ENCODE measurements around the gene FRMD8. TPM values are rescaled to one million over a fixed set of nuclear protein-coding genes. Genes with fewer than 3 reads are reported as not detected.

Gene FRMD8
- total RNA-seq, 1 donor from 2014 or later, result 53.3 TPM

DNA sequence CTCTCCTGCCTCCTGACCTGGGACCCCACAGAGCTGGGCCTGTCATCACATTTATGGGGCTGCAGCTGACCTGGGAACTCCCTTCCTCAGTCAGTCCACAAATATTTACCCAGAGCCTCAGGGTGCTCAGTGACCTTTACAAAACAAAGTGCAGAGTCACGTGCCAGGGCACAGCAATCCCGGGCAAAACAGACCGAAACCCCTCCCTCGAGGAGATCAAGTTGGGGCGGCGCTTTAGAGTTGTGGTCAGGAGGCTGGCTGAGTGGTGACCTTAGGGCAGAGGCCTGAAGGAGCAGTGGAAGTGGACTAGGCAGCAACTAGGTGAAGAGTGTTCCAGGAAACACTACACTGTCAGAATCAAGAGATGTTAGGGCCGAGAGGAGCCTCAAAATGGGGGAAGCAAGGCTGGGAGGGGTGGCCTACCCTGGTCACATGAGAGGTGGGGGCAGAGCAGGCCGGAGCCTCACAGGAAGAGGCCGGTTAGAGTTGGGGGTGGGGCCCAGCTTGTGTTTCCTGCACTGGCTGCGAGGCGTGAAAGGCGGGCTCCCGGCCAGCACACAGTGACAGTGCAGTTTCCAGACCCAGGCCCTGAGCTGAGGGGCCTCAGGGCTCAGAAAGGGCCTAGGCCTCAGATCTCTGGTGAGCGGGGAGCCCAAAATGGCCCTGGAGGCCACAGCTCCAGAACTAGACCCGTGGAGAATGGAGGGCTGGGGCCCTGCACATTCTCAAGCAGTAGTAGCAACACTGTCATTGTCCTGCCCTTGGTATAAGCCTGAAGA lies 32.4 kb downstream of the FRMD8 start:
- intact Hi-C loops (cut with DNase I), result loop anchor here (5.0 kb wide), 1 partner anchor 37 kb away; the partner anchor contains the start of gene SLC25A45
- Histone ChIP-seq H3K9me3 (no peaks in the 10 kb centered on the region), H3K36me3 (peaks cover 0 to 5% of the 10 kb centered on the region in 2 donors), H3K4me3 (peak overlapping the region; percentile 58 to 96), H3K4me1 (peaks cover 55% of the 10 kb centered on the region), H3K27me3 (no peaks in the 10 kb centered on the region), H3K27ac (peak overlapping the region; percentile 99)
- TF ChIP-seq POLR2A (IDR thresholded peaks at IDR 0.05), result peak in 1 of 2 donors; percentile 31
- TF ChIP-seq POLR2AphosphoS5 (IDR thresholded peaks at IDR 0.05; ENCODE audit: insufficient read depth in 1 of 2, low read depth in 1 of 2), result peak; percentile 95 to 96
- TF ChIP-seq, protein P1, sequence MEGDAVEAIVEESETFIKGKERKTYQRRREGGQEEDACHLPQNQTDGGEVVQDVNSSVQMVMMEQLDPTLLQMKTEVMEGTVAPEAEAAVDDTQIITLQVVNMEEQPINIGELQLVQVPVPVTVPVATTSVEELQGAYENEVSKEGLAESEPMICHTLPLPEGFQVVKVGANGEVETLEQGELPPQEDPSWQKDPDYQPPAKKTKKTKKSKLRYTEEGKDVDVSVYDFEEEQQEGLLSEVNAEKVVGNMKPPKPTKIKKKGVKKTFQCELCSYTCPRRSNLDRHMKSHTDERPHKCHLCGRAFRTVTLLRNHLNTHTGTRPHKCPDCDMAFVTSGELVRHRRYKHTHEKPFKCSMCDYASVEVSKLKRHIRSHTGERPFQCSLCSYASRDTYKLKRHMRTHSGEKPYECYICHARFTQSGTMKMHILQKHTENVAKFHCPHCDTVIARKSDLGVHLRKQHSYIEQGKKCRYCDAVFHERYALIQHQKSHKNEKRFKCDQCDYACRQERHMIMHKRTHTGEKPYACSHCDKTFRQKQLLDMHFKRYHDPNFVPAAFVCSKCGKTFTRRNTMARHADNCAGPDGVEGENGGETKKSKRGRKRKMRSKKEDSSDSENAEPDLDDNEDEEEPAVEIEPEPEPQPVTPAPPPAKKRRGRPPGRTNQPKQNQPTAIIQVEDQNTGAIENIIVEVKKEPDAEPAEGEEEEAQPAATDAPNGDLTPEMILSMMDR (IDR thresholded peaks at IDR 0.05), result no peak
- peak; percentile 99 for DNase-seq (ENCODE audit: extremely low spot score in 2 of 2)

DNA sequence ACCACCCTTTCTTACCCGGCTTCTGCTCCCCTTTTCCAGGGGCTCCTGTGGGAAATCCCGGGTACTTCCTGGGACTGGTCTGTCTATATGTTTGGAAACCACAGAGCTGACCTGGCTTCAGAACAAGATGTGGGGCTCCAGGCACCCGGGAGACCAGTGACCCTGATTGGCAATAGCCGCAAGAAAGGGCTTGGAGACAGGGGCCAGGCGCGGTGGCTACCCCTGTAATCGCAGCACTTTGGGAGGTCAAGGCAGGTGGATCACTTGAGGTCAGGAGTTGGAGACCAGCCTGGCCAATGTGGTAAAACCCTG lies 33.0 kb downstream of the FRMD8 start:
- Histone ChIP-seq H3K27ac (peak overlapping the region; percentile 99), H3K36me3 (peaks cover 0 to 10% of the 10 kb centered on the region in 2 donors), H3K4me3 (peak overlapping the region; percentile 58 to 96), H3K9me3 (no peaks in the 10 kb centered on the region), H3K27me3 (no peaks in the 10 kb centered on the region), H3K4me1 (peaks cover 55% of the 10 kb centered on the region)
- no peak for DNase-seq (ENCODE audit: extremely low spot score in 2 of 2)
- TF ChIP-seq POLR2AphosphoS5 (IDR thresholded peaks at IDR 0.05; ENCODE audit: insufficient read depth in 1 of 2, low read depth in 1 of 2) (no peak), POLR2A (IDR thresholded peaks at IDR 0.05) (no peak)
- TF ChIP-seq, protein P1 (IDR thresholded peaks at IDR 0.05), result no peak
- intact Hi-C loops (cut with DNase I), result loop anchor here (5.0 kb wide), 1 partner anchor 37 kb away; the partner anchor contains the start of gene SLC25A45

DNA sequence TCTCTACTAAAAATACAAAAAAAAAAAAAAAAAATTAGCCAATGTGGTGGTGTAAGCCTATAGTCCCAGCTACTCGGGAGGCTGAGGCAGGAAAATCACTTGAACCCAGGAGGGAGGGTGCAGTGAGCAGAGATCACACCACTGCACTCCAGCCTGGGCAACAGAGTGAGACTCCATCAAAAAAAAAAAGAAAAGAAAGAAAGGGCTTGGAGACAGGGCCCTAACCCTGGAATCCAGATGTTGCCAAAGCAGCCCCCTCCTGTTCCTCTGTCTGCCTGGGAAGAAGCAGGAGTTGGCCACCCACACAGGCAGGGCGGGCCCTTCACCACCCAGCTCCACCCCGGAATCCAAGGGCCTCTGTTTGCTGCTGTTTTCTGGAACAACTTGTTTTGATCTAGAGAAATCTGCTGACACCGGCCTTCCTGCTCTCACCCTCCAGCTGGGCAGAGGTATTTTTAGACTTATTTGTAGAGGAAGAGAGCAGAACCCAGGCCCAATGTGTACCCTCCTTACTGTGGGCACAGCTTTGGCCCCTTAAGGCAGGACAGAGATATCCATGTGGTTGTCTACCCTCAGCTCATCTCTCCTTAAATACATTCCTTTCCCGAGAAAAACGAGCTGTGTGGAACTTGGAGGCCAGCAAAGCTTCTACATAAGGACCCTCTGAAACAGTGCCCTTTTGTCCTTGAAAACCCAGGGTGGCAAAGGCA lies 33.5 kb downstream of the FRMD8 start:
- TF ChIP-seq, protein P1 (IDR thresholded peaks at IDR 0.05), result no peak
- TF ChIP-seq POLR2AphosphoS5 (IDR thresholded peaks at IDR 0.05; ENCODE audit: insufficient read depth in 1 of 2, low read depth in 1 of 2) (peak; percentile 82 to 98), POLR2A (IDR thresholded peaks at IDR 0.05) (peak in 1 of 2 donors; percentile 63)
- peak overlapping the region; percentile 58 to 96 for H3K4me3 ChIP-seq
- H3K27ac ChIP-seq, result peak overlapping the region; percentile 99
- peak; percentile 97 for DNase-seq (ENCODE audit: extremely low spot score in 2 of 2)
- H3K27me3 ChIP-seq, result no peaks in the 10 kb centered on the region
- no peaks in the 10 kb centered on the region for H3K9me3 ChIP-seq
- intact Hi-C loops (cut with DNase I), result loop anchor here (1.0 to 5.0 kb wide), 2 partner anchors 38 to 51 kb away; partner anchors contain the start of gene SLC25A45
- peaks cover 0 to 15% of the 10 kb centered on the region in 2 donors for H3K36me3 ChIP-seq
- peaks cover 55% of the 10 kb centered on the region for H3K4me1 ChIP-seq

DNA sequence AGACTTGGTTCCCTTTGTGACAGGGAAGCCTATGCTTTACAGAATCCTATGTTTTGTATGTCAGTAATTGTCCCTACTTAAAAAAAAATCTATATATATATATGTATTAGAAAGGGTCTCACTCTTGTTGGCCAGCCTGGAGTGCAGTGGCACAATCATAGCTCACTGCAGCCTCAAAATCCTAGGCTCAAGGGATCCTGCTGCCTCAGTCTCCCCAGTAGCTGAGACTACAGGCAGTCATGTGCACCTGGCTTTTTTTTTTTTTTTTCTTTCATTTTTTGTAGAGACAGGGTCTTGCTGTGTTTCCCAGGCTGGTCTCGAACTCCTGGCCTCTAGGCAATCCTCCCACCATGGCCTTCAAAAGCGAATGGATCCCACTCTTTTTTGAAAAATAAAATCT lies 34.1 kb downstream of the FRMD8 start:
- intact Hi-C loops (cut with DNase I), result loop anchor here (1.0 kb wide), 1 partner anchor 51 kb away; no protein-coding TSS in a partner anchor
- Histone ChIP-seq H3K9me3 (no peaks in the 10 kb centered on the region), H3K27ac (peak overlapping the region; percentile 99), H3K4me3 (peak overlapping the region; percentile 58 to 96), H3K27me3 (no peaks in the 10 kb centered on the region), H3K36me3 (peaks cover 0 to 21% of the 10 kb centered on the region in 2 donors), H3K4me1 (peaks cover 52% of the 10 kb centered on the region)
- no peak for TF ChIP-seq POLR2AphosphoS5 (IDR thresholded peaks at IDR 0.05; ENCODE audit: insufficient read depth in 1 of 2, low read depth in 1 of 2)
- TF ChIP-seq POLR2A (IDR thresholded peaks at IDR 0.05), result no peak
- TF ChIP-seq, protein P1 (IDR thresholded peaks at IDR 0.05), result no peak
- DNase-seq (ENCODE audit: extremely low spot score in 2 of 2), result no peak
